AG09319 (cell line): ENCODE measurements around the gene LLCFC1.

Experiments used
- DNase-seq: peaks from one replicate; pipeline ENCODE4 v3.0.0-alpha.2; 2010; ENCODE audit warnings: low read depth; ENCODE audit errors: extremely low read depth
- TF ChIP-seq, protein P1 (sequence below): IDR thresholded peaks from 2 replicates; pipeline ENCODE4 v1.5.1; 2011; ENCODE audit warnings: low read depth, mild to moderate bottlenecking, inconsistent platforms, low read length, moderate library complexity

Gene LLCFC1

DNA sequence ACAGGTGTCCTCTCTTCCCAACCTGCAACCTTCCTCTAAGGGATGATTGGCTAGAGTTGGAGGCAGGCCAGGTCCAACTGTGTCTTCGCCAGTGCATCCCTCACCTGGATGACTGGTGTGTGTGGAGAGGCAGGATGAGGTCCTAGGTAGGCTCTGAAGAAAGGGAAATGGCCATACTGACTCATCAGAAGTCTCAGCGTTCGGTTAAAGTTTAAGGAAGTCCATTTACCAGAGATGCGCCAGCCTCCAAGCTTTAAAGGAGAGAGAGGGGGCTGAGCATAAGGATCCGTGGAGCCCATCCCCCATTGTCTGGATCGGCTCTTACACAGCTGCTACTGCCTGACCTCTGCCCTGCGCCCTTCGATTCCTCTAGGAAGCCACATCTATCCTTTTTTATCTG is 18.4 kb downstream of the LLCFC1 start:
- no peak for DNase-seq
- TF ChIP-seq, protein P1, sequence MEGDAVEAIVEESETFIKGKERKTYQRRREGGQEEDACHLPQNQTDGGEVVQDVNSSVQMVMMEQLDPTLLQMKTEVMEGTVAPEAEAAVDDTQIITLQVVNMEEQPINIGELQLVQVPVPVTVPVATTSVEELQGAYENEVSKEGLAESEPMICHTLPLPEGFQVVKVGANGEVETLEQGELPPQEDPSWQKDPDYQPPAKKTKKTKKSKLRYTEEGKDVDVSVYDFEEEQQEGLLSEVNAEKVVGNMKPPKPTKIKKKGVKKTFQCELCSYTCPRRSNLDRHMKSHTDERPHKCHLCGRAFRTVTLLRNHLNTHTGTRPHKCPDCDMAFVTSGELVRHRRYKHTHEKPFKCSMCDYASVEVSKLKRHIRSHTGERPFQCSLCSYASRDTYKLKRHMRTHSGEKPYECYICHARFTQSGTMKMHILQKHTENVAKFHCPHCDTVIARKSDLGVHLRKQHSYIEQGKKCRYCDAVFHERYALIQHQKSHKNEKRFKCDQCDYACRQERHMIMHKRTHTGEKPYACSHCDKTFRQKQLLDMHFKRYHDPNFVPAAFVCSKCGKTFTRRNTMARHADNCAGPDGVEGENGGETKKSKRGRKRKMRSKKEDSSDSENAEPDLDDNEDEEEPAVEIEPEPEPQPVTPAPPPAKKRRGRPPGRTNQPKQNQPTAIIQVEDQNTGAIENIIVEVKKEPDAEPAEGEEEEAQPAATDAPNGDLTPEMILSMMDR, result no peak

DNA sequence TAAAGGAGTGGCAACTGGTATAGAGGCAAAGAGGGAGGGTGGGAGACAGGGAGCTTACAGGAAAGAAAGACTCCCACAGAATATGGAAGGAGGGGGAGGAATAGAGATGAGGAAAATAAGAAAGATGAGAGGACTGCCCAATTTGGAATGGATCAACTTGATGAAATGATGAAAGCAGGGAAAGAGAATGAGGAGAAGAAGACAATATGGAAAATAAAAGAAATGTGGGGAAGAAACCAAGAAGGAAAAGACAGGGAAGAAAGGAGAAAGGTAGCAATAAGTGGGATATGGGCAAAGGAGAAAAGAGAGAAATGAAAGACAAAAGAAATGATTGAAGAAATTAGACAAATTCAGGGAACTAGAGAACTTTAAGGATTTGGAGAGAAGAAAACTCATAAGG is 19.9 kb downstream of the LLCFC1 start:
- TF ChIP-seq, protein P1, result no peak
- DNase-seq, result no peak

DNA sequence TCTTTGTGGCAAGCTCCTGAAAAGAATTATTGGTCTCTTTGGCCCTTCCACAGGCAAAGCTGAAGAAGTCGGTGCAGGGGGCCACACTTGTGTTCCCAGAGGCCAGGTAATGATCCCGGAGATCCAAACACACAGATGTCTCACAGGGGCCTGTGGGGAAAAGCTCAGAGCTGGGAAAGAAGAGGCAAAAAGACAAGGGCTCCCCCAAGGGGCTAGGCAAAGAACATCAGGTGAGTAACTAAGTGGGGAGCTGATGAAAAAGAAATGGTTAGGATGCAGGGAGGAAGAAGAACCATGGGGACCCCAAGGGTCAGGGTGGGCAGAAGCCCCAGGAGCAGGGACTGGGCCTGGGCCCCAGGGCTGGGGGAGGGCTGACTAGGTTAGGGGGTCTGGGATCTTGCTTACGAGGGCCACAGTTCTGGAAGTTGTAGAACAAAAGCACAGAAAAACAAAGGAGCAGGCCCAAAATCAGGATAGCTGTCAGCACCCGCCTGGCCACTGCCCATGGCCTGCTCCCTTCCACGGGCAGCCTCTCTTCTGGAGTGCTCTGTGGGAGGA is 21.8 kb downstream of the LLCFC1 start:
- no peak for DNase-seq
- TF ChIP-seq, protein P1, result no peak

DNA sequence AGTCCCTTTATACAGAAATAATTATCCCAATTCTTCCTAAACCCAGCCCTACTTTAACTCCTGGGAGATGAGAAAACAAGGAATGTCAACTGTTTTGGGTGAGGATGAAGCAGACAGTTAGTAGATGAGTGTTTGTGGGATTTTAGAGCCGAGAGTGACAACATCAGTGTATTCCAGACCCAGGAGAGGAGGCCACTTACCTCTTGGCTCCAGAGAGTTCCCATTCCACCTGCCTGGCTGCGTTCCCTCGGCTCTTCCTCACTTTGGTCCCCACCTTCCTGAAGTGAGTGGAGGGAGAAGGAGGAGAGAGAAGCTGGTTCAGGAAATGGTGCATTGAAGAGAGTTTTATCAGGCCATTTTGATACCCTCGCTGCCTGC is 22.3 kb downstream of the LLCFC1 start:
- TF ChIP-seq, protein P1, result no peak
- DNase-seq, result no peak

DNA sequence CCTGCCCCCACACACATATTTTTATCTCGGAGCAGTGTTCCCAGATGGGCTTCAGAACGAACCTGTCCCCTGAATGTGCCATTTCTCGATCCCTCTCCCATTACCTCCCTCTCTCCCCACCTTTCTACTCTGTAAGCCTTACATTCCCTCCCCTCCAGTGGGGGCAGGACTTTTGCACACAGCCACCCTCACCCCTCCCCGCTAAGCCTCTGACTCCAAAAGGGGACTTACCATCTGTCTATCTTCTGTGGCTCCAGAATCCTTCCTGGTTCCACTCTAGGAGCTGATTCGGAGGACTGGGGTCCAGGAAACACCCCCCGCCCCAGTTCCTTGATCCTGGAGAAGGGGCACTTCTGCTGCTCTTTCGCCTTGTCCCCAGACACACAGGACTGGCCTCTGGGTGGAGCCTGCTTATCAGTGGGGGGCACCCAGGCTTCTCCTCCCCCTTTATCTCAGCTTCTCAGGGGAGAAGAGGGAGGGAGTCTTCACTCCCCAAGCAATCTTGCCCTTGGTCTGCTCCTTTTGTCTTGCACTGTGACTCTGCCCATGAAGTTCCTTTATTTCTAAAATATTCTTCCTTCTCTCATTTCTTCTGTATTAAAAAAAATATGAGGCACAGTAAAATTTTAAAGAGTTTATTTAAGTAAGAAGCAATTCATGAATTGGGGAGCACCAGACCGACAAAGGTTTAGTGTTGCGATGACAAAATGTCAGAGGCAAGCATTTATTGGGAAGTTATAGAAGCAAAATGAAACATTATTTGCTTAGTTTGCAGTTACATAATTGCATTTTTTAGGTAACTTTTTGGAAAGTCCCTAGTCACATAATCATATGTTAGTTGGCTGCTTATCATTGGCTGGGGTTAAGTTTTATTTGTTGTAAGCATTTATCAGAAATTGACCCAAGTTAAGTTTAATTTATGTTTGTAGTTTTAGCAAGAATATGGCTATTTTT is 23.0 kb downstream of the LLCFC1 start, which contains the start of gene KEL:
Gene KEL (minus strand): TSS at position 391 of the 954 bp plus-strand sequence. CDS start 157 bp downstream, at position 234.
- no peak for DNase-seq

DNA sequence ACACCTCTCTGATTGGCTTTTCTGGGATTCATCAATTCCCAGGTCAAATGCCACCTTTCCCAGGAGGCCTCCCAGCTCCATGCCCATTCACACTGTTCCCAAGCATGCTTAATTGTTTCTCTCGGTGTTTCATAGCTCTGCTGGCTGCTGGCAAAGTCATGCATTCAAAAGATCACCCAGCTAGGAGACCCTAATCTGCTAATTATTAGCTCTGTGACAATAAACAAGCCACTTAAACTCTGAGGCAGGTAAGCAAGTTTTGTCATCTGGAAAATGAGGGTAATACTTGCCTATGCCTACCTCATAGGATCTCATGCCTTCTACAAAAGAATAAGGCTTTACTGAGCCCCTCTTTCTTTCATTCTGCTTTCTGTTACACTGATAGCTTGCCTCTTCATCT is 23.7 kb downstream of the LLCFC1 start:
- TF ChIP-seq, protein P1, result no peak
- DNase-seq, result no peak

More for the DNA sequence above, 23.0 kb downstream of the LLCFC1 start, which contains the start of gene KEL:
- TF ChIP-seq, protein P1, result no peak

DNA sequence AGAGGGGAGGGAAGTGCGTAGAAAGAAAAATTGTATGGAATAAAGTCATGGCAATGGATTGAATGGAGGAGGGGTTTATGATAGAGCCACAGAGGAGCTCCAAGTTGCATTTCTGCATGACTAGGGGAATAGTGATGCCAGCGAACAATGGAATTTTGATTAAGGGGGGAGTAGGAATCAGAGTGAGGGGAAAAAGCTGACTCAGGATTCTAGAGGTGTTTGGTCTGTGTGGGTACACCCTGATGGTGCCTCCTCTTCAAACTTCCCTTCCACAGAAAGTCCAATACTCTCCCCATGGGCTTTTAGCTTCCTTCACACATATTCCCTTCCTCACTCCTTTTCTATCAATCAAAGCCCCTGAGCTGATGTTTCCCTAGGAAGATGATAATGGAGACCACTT is 24.7 kb downstream of the LLCFC1 start:
- no peak for DNase-seq
- TF ChIP-seq, protein P1, result no peak
